Activated CD8-positive, alpha-beta T cell treated with anti-CD3 and anti-CD28 coated beads for 36 hours (primary cell): ENCODE data around the gene ANP32A. TPM values are rescaled to one million over a fixed set of nuclear protein-coding genes. Genes with fewer than 3 reads are reported as not detected.

Experiments
- ATAC-seq: fragments of 200-7000 bp; cut with Tn5 transposase; one replicate; pipeline ENCODE4 v1.10.0; 2021; ENCODE audit warnings: mild to moderate bottlenecking, moderate library complexity
- CTCF ChIA-PET: fragments of 350-600 bp; sonication (Branson Sonifier 250); formaldehyde crosslinking; loops from one replicate; lab custom pipeline; 2021; ENCODE audit warnings: antibody characterized with exemption; lab: Charles Lee
- POLR2A ChIA-PET: fragments of 350-600 bp; sonication (Branson Sonifier 250); formaldehyde crosslinking; loops from one replicate; lab custom pipeline; 2021; ENCODE audit warnings: antibody characterized with exemption; lab: Charles Lee
- DNase-seq: peaks from one replicate; pipeline ENCODE4 v3.0.0-alpha.2; 2020
- H3K27ac Mint-ChIP-seq: one replicate; pipeline ENCODE4 v1.8.0; 2021; ENCODE audit warnings: mild to moderate bottlenecking, mixed read lengths
- H3K27me3 Mint-ChIP-seq: one replicate; pipeline ENCODE4 v1.8.0; 2021; ENCODE audit warnings: mixed read lengths
- H3K36me3 Mint-ChIP-seq: one replicate; pipeline ENCODE4 v1.8.0; 2021; ENCODE audit warnings: low read depth, mixed read lengths
- H3K4me1 Mint-ChIP-seq: one replicate; pipeline ENCODE4 v1.8.0; 2021; ENCODE audit warnings: low read depth, mixed read lengths
- H3K4me3 Mint-ChIP-seq: one replicate; pipeline ENCODE4 v1.8.0; 2021; ENCODE audit warnings: mild to moderate bottlenecking, moderate library complexity, mixed read lengths
- H3K9me3 Mint-ChIP-seq: one replicate; pipeline ENCODE4 v1.8.0; 2021; ENCODE audit warnings: mixed read lengths
- CTCF ChIP-seq: fragments of 200-600 bp; IDR thresholded peaks from one replicate; pipeline ENCODE4 v1.8.0; 2022; ENCODE audit warnings: antibody characterized with exemption, mild to moderate bottlenecking
- intact Hi-C: fragments of 100-400 bp; cut with micrococcal nuclease; formaldehyde crosslinking; loops from one replicate; pipeline ENCODE4 v1.10.0; 2022
- total RNA-seq, 2 experiments: library from RNA; stranded (reverse); gene quantifications; one replicate each; pipeline ENCODE4 v1.2.3, GENCODE V29; 2021

ANP32A gene
- total RNA-seq, 2 experiments from 2014 or later, result 239 to 246 TPM

- peaks cover 2% of the 10 kb centered on the region for H3K27me3 Mint-ChIP-seq
- H3K27ac Mint-ChIP-seq, result no peak overlapping the region
- ChIA-PET CTCF (no interaction called here), POLR2A (no interaction called here)
- H3K9me3 Mint-ChIP-seq, result no peaks in the 10 kb centered on the region
- no peak overlapping the region for H3K4me3 Mint-ChIP-seq
- no peak for TF ChIP-seq CTCF
- intact Hi-C loops, result no loop called here
- no peaks in the 10 kb centered on the region for H3K36me3 Mint-ChIP-seq
- ATAC-seq (no peak), DNase-seq (no peak)
- peaks cover 3% of the 10 kb centered on the region for H3K4me1 Mint-ChIP-seq
Observed at GRCh38 chr15:68749365-68749764, 71.3 kb downstream of the ANP32A start.

- Mint-ChIP-seq H3K4me1 (no peaks in the 10 kb centered on the region), H3K9me3 (no peaks in the 10 kb centered on the region), H3K27me3 (no peaks in the 10 kb centered on the region), H3K27ac (no peak overlapping the region), H3K36me3 (no peaks in the 10 kb centered on the region), H3K4me3 (no peak overlapping the region)
- intact Hi-C loops, result no loop called here
- TF ChIP-seq CTCF, result no peak
- ATAC-seq, result no peak
- CTCF ChIA-PET, result no interaction called here
- no peak for DNase-seq
- POLR2A ChIA-PET, result no interaction called here
Observed at GRCh38 chr15:68743256-68743655, 77.4 kb downstream of the ANP32A start.

DNA sequence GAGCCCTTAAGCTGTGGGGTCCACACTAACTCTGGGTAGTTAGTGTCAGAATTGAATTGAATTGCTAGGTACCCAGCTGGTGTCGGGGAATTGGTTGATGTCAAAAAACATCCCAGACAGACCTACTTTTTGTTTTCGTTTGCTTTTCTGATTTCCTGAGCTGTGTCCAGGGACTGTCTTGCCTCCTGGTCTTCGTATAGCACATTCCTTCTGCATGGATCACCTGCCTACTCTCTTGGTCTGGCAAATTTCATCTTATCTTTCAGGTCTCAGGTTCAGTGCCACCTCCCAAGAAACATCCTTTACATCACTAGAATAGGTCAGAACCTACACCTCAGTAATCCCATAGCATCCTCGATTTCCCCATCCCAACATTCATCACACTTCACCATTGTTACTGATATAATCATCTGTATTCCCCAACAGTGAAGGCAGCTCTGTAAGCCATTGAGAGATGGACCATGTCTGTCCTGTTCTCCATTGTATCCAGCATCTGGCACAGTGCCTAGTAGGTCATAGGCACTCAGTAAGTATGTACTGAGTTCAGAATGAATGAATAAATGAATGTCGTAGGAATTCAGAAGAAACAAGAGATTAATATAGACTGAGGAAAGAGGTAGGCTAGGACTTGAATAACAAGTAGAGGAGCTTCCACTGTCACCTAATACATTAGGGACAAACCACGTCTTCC lies 81.2 kb downstream of the ANP32A start:
- no peaks in the 10 kb centered on the region for H3K4me1 Mint-ChIP-seq
- H3K4me3 Mint-ChIP-seq, result no peak overlapping the region
- no peaks in the 10 kb centered on the region for H3K36me3 Mint-ChIP-seq
- DNase-seq (no peak), ATAC-seq (no peak)
- no peak for TF ChIP-seq CTCF
- POLR2A ChIA-PET, result interaction anchor here (1.0 kb wide), 1 partner anchor 87 kb away, joined by 4 read pairs; no protein-coding TSS in a partner anchor
- intact Hi-C loops, result loop anchor here (10.0 kb wide), 1 partner anchor 105 kb away; no protein-coding TSS in a partner anchor
- CTCF ChIA-PET, result interaction anchor here (2.7 kb wide), 1 partner anchor 137 kb away, joined by 8 read pairs; no protein-coding TSS in a partner anchor
- H3K27me3 Mint-ChIP-seq, result no peaks in the 10 kb centered on the region
- no peak overlapping the region for H3K27ac Mint-ChIP-seq
- H3K9me3 Mint-ChIP-seq, result no peaks in the 10 kb centered on the region

DNA sequence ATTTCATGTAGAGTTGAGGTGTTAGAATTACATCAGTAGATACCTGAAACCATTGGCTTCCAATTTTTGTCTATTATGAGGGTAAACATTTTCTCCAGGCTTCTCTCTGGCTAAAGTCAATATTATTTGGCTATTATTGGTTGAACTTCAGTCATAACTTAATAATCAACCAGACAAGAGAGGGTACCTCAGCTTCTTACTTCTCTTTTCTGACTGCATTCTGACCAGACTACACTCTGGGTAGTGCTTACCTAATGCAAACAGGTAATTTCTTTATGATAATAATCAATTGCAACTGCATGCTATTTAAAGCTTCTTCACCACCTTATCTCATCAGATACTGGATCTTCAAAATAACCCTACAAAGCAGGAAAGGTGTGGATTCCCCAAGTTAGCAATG lies 85.1 kb downstream of the ANP32A start:
- TF ChIP-seq CTCF, result no peak
- POLR2A ChIA-PET, result no interaction called here
- H3K9me3 Mint-ChIP-seq, result no peaks in the 10 kb centered on the region
- intact Hi-C loops, result loop anchor here (10.0 kb wide), 1 partner anchor 109 kb away; no protein-coding TSS in a partner anchor
- DNase-seq (no peak), ATAC-seq (no peak)
- H3K4me1 Mint-ChIP-seq, result peaks cover 3% of the 10 kb centered on the region
- H3K27me3 Mint-ChIP-seq, result no peaks in the 10 kb centered on the region
- no peak overlapping the region for H3K27ac Mint-ChIP-seq
- H3K4me3 Mint-ChIP-seq, result no peak overlapping the region
- no peaks in the 10 kb centered on the region for H3K36me3 Mint-ChIP-seq
- CTCF ChIA-PET, result interaction anchor here (1.3 to 1.8 kb wide), 2 partner anchors 140 to 190 kb away, joined by 3 to 14 read pairs; no protein-coding TSS in a partner anchor

GRCh38 chr15:68734881-68735280 lies 85.8 kb downstream of the ANP32A start:
- intact Hi-C loops, result loop anchor here (10.0 kb wide), 1 partner anchor 110 kb away; no protein-coding TSS in a partner anchor
- no peak for TF ChIP-seq CTCF

More at GRCh38 chr15:68734881-68735280, 85.8 kb downstream of the ANP32A start:
- Mint-ChIP-seq H3K36me3 (no peaks in the 10 kb centered on the region), H3K4me3 (no peak overlapping the region), H3K27me3 (no peaks in the 10 kb centered on the region), H3K9me3 (no peaks in the 10 kb centered on the region), H3K27ac (no peak overlapping the region), H3K4me1 (peaks cover 3% of the 10 kb centered on the region)
- no peak for DNase-seq
- ATAC-seq, result no peak
- ChIA-PET CTCF (interaction anchor here (1.0 to 1.8 kb wide), 4 partner anchors 82 to 191 kb away, joined by 3 to 14 read pairs (median 3); no protein-coding TSS in a partner anchor), POLR2A (no interaction called here)
